ENCODE results near the gene EDC3. TPM values are rescaled to one million over a fixed set of nuclear protein-coding genes. Genes with fewer than 3 reads are reported as not detected.
"Not testable (repeated sequence)": the region's sequence is repeated elsewhere in the genome, so short reads cannot be mapped to it uniquely, and the experiment has no call there.

The EDC3 gene
- total RNA-seq, 2 donors from 2014 or later, result 11.5 to 16.2 TPM

DNA sequence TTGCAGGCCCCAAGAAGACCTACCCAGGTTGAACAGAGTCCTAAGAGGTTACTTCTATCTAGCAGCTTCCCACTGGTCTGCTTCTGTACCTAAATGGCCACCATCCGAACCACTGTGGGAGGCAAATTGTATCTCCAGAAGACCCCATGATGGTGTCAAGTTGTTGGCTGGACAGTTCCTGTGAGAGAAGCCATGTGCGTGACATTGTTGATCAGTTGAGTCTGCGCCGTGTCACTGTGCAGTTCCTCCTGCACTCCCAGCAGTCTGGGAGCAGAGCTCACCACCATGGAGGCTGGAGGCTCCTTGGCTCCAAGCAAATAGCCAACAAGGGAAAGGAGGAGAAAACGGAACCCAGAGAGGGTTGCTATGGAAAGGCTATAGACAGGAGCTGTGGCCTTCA is 37.0 kb upstream of the EDC3 start:
- ATAC-seq (ENCODE audit: insufficient number of reproducible peaks, low FRiP score, low read depth) (no peak), DNase-seq (ENCODE audit: low spot score) (no peak)
- Histone ChIP-seq H3K9me3 (no peaks in the 10 kb centered on the region), H3K4me3 (no peak overlapping the region), H3K4me1 (ENCODE audit: control insufficient read depth in 1 of 2, low read depth in 2 of 2) (no peaks in the 10 kb centered on the region), H3K27ac (no peak overlapping the region), H3K36me3 (no peaks in the 10 kb centered on the region), H3K27me3 (replicated peaks; ENCODE audit: insufficient read depth) (no peaks in the 10 kb centered on the region)
- TF ChIP-seq CTCF (IDR thresholded peaks at IDR 0.05), result no peak

DNA sequence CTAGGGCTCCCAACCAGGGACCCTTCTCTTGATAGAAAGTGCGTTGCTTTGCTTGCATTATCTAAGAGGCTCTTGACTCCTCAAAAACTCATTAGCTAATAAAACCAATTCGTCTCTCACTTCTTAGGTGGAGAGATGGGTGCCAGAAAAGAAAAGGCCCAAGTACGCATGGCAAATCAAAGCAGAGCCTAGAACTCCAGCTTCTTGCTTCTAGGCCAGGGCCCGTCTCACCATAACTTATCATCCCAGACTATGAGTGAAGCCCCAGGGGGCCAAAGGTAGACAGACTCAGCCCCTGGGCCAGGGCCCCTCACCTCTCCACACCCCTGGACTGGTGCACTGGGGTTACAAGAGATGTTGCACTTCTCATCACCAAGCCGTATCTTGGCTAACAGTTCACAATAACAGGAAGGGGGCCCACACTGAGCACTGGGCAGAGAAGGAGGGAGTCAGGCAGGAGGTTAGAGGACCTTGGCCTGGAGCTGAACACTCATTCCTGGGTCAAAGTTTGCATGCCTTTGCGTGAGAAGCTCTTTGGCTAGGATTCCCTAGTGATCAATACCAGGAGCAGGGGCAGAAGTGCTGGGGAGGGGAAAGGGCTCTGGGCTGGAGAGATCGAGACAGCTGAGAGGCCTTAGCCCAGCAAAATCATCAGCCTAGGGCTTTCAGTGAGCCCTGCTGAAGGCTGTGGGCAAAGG is 34.9 kb upstream of the EDC3 start:
- no peak for ATAC-seq (ENCODE audit: insufficient number of reproducible peaks, low FRiP score, low read depth)
- Histone ChIP-seq H3K4me1 (ENCODE audit: control insufficient read depth in 1 of 2, low read depth in 2 of 2) (peaks cover 4 to 8% of the 10 kb centered on the region in 2 donors), H3K36me3 (no peaks in the 10 kb centered on the region), H3K27me3 (replicated peaks; ENCODE audit: insufficient read depth) (no peaks in the 10 kb centered on the region), H3K9me3 (no peaks in the 10 kb centered on the region), H3K27ac (no peak overlapping the region), H3K4me3 (no peak overlapping the region)
- no peak for TF ChIP-seq CTCF (IDR thresholded peaks at IDR 0.05)
- no peak for DNase-seq (ENCODE audit: low spot score)

GRCh38 chr15:74729372-74729771 is 33.5 kb upstream of the EDC3 start:
- not testable (repeated sequence) for H3K4me3 ChIP-seq; ATAC-seq (ENCODE audit: insufficient number of reproducible peaks, low FRiP score, low read depth); H3K36me3 ChIP-seq; H3K27ac ChIP-seq; H3K27me3 ChIP-seq (replicated peaks; ENCODE audit: insufficient read depth); H3K9me3 ChIP-seq; H3K4me1 ChIP-seq (ENCODE audit: control insufficient read depth in 1 of 2, low read depth in 2 of 2); DNase-seq (ENCODE audit: low spot score)

DNA sequence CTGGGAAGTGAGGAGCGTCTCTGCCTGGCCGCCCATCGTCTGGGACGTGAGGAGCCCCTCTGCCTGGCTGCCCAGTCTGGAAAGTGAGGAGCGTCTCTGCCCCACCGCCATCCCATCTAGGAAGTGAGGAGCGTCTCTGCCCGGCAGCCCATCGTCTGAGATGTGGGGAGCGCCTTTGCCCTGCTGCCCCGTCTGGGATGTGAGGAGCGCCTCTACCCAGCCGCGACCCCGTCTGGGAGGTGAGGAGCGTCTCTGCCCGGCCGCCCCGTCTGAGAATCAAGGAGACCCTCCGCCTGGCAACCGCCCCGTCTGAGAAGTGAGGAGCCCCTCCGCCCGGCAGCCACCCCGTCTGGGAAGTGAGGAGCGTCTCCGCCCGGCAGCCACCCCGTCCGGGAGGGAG is 32.9 kb upstream of the EDC3 start:
- not testable (repeated sequence) for ATAC-seq (ENCODE audit: insufficient number of reproducible peaks, low FRiP score, low read depth); H3K4me1 ChIP-seq (ENCODE audit: control insufficient read depth in 1 of 2, low read depth in 2 of 2); DNase-seq (ENCODE audit: low spot score); H3K27ac ChIP-seq; H3K4me3 ChIP-seq; H3K27me3 ChIP-seq (replicated peaks; ENCODE audit: insufficient read depth); H3K36me3 ChIP-seq; H3K9me3 ChIP-seq

DNA sequence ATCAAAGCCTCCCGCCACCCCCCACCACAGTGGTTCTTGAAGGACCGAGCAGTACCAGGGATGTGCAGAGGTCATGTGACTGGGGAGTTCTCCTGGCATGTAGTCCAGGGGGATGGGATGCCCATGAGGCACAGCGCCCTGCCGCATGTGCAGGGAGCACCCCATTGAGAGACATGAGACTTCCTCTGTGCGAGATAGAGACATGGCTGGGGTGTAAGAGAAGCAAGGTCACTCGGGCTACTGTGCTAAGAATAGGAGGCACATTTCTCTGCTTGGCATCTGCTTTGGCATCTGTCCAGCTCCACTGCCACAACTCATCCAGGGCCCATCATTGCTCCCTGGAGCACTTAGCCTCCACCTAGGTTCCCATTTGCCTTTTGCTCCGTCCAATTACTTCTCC is 31.9 kb upstream of the EDC3 start:
- no peak for TF ChIP-seq CTCF (IDR thresholded peaks at IDR 0.05)
- Histone ChIP-seq H3K4me3 (no peak overlapping the region), H3K27ac (no peak overlapping the region), H3K9me3 (no peaks in the 10 kb centered on the region), H3K4me1 (ENCODE audit: control insufficient read depth in 1 of 2, low read depth in 2 of 2) (peaks cover 4 to 8% of the 10 kb centered on the region in 2 donors), H3K27me3 (replicated peaks; ENCODE audit: insufficient read depth) (no peaks in the 10 kb centered on the region), H3K36me3 (no peaks in the 10 kb centered on the region)
- no peak for DNase-seq (ENCODE audit: low spot score)
- no peak for ATAC-seq (ENCODE audit: insufficient number of reproducible peaks, low FRiP score, low read depth)

DNA sequence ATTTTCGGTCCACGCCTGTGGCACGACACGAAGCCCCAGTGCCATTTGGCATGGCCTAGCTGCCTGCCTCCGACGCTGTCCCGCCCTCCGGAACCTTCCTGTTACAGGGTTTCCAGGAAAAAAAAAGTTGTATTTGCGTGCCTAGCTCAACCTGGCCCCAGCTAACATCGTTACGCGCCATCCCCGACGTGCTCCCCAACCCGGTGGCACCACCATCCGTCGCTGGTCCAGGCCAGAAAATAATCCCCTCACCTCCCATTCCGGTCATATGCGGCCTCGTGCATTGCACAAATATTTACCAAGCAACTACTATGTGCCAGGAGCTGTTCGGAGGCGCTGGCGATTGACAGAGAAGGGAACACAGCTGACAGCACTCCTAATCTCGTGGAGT is 30.9 kb upstream of the EDC3 start:
- TF ChIP-seq CTCF (IDR thresholded peaks at IDR 0.05), result no peak
- no peaks in the 10 kb centered on the region for H3K27me3 ChIP-seq (replicated peaks; ENCODE audit: insufficient read depth)
- no peak overlapping the region for H3K27ac ChIP-seq
- ATAC-seq (ENCODE audit: insufficient number of reproducible peaks, low FRiP score, low read depth) (no peak), DNase-seq (ENCODE audit: low spot score) (no peak)
- no peaks in the 10 kb centered on the region for H3K9me3 ChIP-seq
- H3K36me3 ChIP-seq, result no peaks in the 10 kb centered on the region
- H3K4me1 ChIP-seq (ENCODE audit: control insufficient read depth in 1 of 2, low read depth in 2 of 2), result peaks cover 4 to 8% of the 10 kb centered on the region in 2 donors
- peak overlapping the region; percentile 89 for H3K4me3 ChIP-seq
